ENCODE results near the gene MCM5. TPM values are rescaled to one million over a fixed set of nuclear protein-coding genes. Genes with fewer than 3 reads are reported as not detected.

The MCM5 gene
- total RNA-seq, 1 experiment from 2014 or later = 274 TPM

DNA sequence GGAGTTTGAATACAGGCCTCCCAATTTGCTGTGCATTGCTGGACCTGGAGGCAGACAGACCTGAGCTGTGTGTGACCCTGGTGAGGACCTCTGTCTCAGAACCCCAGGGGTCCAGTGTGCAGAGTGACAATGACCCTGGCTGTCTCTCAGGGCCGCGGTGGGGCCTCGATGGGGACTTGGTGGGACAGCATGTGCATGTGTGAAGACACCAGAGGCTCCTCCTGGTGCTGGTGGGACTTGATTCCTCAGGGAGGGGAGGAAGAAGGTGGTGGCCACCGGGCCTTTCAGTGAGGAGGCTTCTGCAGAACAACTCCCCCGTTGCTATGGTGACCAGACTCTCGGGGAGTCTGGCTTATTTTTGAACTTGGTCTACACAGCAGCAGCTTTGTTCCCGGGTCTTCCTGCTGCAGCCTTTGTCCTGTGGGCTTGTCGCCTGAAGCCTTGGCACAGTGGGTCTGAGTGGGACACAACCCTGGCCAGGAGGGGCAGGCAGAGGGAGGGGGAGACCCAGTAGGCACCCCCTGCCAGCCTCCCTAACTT is 35.3 kb downstream of the MCM5 start:
- TF ChIP-seq, protein P1, sequence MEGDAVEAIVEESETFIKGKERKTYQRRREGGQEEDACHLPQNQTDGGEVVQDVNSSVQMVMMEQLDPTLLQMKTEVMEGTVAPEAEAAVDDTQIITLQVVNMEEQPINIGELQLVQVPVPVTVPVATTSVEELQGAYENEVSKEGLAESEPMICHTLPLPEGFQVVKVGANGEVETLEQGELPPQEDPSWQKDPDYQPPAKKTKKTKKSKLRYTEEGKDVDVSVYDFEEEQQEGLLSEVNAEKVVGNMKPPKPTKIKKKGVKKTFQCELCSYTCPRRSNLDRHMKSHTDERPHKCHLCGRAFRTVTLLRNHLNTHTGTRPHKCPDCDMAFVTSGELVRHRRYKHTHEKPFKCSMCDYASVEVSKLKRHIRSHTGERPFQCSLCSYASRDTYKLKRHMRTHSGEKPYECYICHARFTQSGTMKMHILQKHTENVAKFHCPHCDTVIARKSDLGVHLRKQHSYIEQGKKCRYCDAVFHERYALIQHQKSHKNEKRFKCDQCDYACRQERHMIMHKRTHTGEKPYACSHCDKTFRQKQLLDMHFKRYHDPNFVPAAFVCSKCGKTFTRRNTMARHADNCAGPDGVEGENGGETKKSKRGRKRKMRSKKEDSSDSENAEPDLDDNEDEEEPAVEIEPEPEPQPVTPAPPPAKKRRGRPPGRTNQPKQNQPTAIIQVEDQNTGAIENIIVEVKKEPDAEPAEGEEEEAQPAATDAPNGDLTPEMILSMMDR (conservative IDR thresholded peaks at IDR 0.05) = no peak
- Histone ChIP-seq H4K5ac (ENCODE audit: insufficient read length, low read depth, low read length) (no peak overlapping the region), H3K79me1 (ENCODE audit: insufficient read depth, low read depth, low read length, poor library complexity, severe bottlenecking) (no peaks in the 10 kb centered on the region), H2BK20ac (ENCODE audit: low read depth, low read length, poor library complexity, severe bottlenecking) (no peak overlapping the region), H3K14ac (ENCODE audit: insufficient read depth, low read length) (no peak overlapping the region), H3K23me2 (ENCODE audit: insufficient read length, low read depth, low read length, poor library complexity, severe bottlenecking) (no peaks in the 10 kb centered on the region), H2BK12ac (ENCODE audit: insufficient read length, low read depth, low read length) (no peak overlapping the region), H3K27ac (ENCODE audit: insufficient read length, low read depth, low read length) (no peak overlapping the region), H2BK15ac (ENCODE audit: low read depth, low read length) (no peak overlapping the region), H4K20me1 (ENCODE audit: control insufficient read depth, insufficient read depth, insufficient read length) (no peaks in the 10 kb centered on the region), H3K23ac (ENCODE audit: insufficient read length, low read depth, low read length) (no peak overlapping the region), H3K4ac (ENCODE audit: low read depth, low read length) (no peak overlapping the region), H4K91ac (ENCODE audit: insufficient read length, low read depth, low read length) (no peak overlapping the region), H2BK120ac (ENCODE audit: low read depth, low read length, poor library complexity, severe bottlenecking) (no peak overlapping the region), H2AFZ (ENCODE audit: low read length) (no peak overlapping the region), H2AK5ac (ENCODE audit: insufficient read length, low read length) (no peak overlapping the region), H3K56ac (ENCODE audit: insufficient read length, low read depth, low read length) (no peak overlapping the region), H3K79me2 (ENCODE audit: insufficient read depth, low read length) (no peaks in the 10 kb centered on the region), H3K4me2 (ENCODE audit: insufficient read depth, insufficient read length, low read length) (no peak overlapping the region), H3K9me3 (ENCODE audit: control insufficient read depth, low read depth, low read length) (peaks cover 8% of the 10 kb centered on the region), H4K8ac (replicated peaks; ENCODE audit: insufficient read length, low read depth, low read length) (no peak overlapping the region), H3K4me1 (ENCODE audit: insufficient read depth, low read length) (no peaks in the 10 kb centered on the region), H3K18ac (ENCODE audit: insufficient read length, low read depth, low read length) (no peak overlapping the region), H2BK5ac (ENCODE audit: insufficient read length, low read length) (no peak overlapping the region), H3T11ph (ENCODE audit: low read length) (no peak overlapping the region), H3K9ac (ENCODE audit: extremely low read depth, insufficient read length, low read length) (no peak overlapping the region), H3K27me3 (ENCODE audit: insufficient read depth, low read length) (no peaks in the 10 kb centered on the region)
- DNase-seq = no peak
- no peaks in the 10 kb centered on the region for H3K27me3 Mint-ChIP-seq (ENCODE audit: low read depth)
- H3K27ac Mint-ChIP-seq = peak overlapping the region in 2 of 3 experiments; percentile 14 to 82; a peak in 2 of 7 replicates
- no CpG with 5 or more reads among the region's 8 CpGs for WGBS (ENCODE audit: extremely low coverage, insufficient read length, low lambda C conversion rate)
- no peaks in the 10 kb centered on the region for H3K4me1 Mint-ChIP-seq
- H3K9me3 Mint-ChIP-seq = peaks cover 3 to 15% of the 10 kb centered on the region in 2 experiments; a peak in 4 of 5 replicates
- H3K4me3 Mint-ChIP-seq = no peak overlapping the region
- peaks cover 44 to 60% (median 48%) of the 10 kb centered on the region in 3 experiments for H3K36me3 Mint-ChIP-seq (ENCODE audit: insufficient read depth in 1 of 3, low read depth in 3 of 3)
